H9 (cell line): ENCODE data around the gene ALKBH2. TPM values are rescaled to one million over a fixed set of nuclear protein-coding genes. Genes with fewer than 3 reads are reported as not detected.

Experiments
- DNase-seq: peaks from one replicate; pipeline ENCODE4 v3.0.0-alpha.2; 2017
- H2AFZ ChIP-seq: one replicate; pipeline ENCODE4 v1.6.1; 2013; ENCODE audit warnings: mild to moderate bottlenecking, low read length, control low read depth, moderate library complexity
- H2AK5ac ChIP-seq: 2 replicates; pipeline ENCODE4 v1.6.1; 2013; ENCODE audit warnings: low read length, control low read depth, mixed read lengths; ENCODE audit not compliant: insufficient read length
- H2BK120ac ChIP-seq: one replicate; pipeline ENCODE4 v1.6.1; 2013; ENCODE audit warnings: low read depth, mild to moderate bottlenecking, low read length, control low read depth, inconsistent platforms; ENCODE audit not compliant: poor library complexity, severe bottlenecking
- H2BK12ac ChIP-seq: 2 replicates; pipeline ENCODE4 v1.6.1; 2013; ENCODE audit warnings: low read length, control low read depth, mixed read lengths, low read depth; ENCODE audit not compliant: insufficient read length
- H2BK15ac ChIP-seq: 2 replicates; pipeline ENCODE4 v1.6.1; 2013; ENCODE audit warnings: low read depth, low read length, control low read depth
- H2BK20ac ChIP-seq: one replicate; pipeline ENCODE4 v1.6.1; 2013; ENCODE audit warnings: low read depth, mild to moderate bottlenecking, low read length, control low read depth, inconsistent platforms; ENCODE audit not compliant: poor library complexity, severe bottlenecking
- H2BK5ac ChIP-seq: 2 replicates; pipeline ENCODE4 v1.6.1; 2013; ENCODE audit warnings: low read length, control low read depth, mixed read lengths; ENCODE audit not compliant: insufficient read length
- H3K14ac ChIP-seq: 2 replicates; pipeline ENCODE4 v1.6.1; 2013; ENCODE audit warnings: low read length, control low read depth; ENCODE audit not compliant: insufficient read depth
- H3K18ac ChIP-seq: 2 replicates; pipeline ENCODE4 v1.6.1; 2013; ENCODE audit warnings: low read depth, mild to moderate bottlenecking, mixed read lengths, low read length, control low read depth; ENCODE audit not compliant: insufficient read length
- H3K23ac ChIP-seq: 2 replicates; pipeline ENCODE4 v1.6.1; 2013; ENCODE audit warnings: low read length, control low read depth, mixed read lengths, low read depth; ENCODE audit not compliant: insufficient read length
- H3K23me2 ChIP-seq: 2 replicates; pipeline ENCODE4 v1.6.1; 2013; ENCODE audit warnings: low read depth, mild to moderate bottlenecking, mixed read lengths, low read length, control low read depth; ENCODE audit not compliant: insufficient read length, poor library complexity, severe bottlenecking
- H3K27ac ChIP-seq: 2 replicates; pipeline ENCODE4 v1.5.1; 2013; ENCODE audit warnings: low read length, control low read depth, mixed read lengths, low read depth; ENCODE audit not compliant: insufficient read length
- H3K27me3 ChIP-seq: 2 replicates; pipeline ENCODE4 v1.6.1; 2013; ENCODE audit warnings: low read length, control low read depth, inconsistent platforms; ENCODE audit not compliant: insufficient read depth
- H3K4ac ChIP-seq: 2 replicates; pipeline ENCODE4 v1.6.1; 2013; ENCODE audit warnings: low read depth, mild to moderate bottlenecking, control low read depth, inconsistent platforms, low read length, moderate library complexity
- H3K4me1 ChIP-seq: 2 replicates; pipeline ENCODE4 v1.6.1; 2013; ENCODE audit warnings: low read length, control low read depth, inconsistent platforms; ENCODE audit not compliant: insufficient read depth
- H3K4me2 ChIP-seq: 2 replicates; pipeline ENCODE4 v1.6.1; 2013; ENCODE audit warnings: low read length, control low read depth, mixed read lengths; ENCODE audit not compliant: insufficient read length, insufficient read depth
- H3K56ac ChIP-seq: 2 replicates; pipeline ENCODE4 v1.6.1; 2013; ENCODE audit warnings: low read depth, mild to moderate bottlenecking, mixed read lengths, low read length, control low read depth; ENCODE audit not compliant: insufficient read length
- H3K79me1 ChIP-seq: 2 replicates; pipeline ENCODE4 v1.6.1; 2013; ENCODE audit warnings: low read depth, mild to moderate bottlenecking, moderate library complexity, low read length, control low read depth, inconsistent platforms; ENCODE audit not compliant: insufficient read depth, poor library complexity, severe bottlenecking
- H3K79me2 ChIP-seq: 2 replicates; pipeline ENCODE4 v1.6.1; 2013; ENCODE audit warnings: low read length, control low read depth, inconsistent platforms; ENCODE audit not compliant: insufficient read depth
- H3K9ac ChIP-seq: 2 replicates; pipeline ENCODE4 v1.6.1; 2013; ENCODE audit warnings: low read length, control low read depth, mixed read lengths; ENCODE audit not compliant: insufficient read length; ENCODE audit errors: extremely low read depth
- H3K9me3 ChIP-seq: one replicate; pipeline ENCODE4 v1.6.1; 2013; ENCODE audit warnings: low read depth, low read length, inconsistent platforms; ENCODE audit not compliant: control insufficient read depth
- H3T11ph ChIP-seq: one replicate; pipeline ENCODE4 v1.6.1; 2013; ENCODE audit warnings: mild to moderate bottlenecking, low read length, control low read depth, inconsistent platforms
- H4K20me1 ChIP-seq: one replicate; pipeline ENCODE4 v1.6.1; 2013; ENCODE audit not compliant: control insufficient read depth, insufficient read length, insufficient read depth
- H4K5ac ChIP-seq: 2 replicates; pipeline ENCODE4 v1.6.1; 2013; ENCODE audit warnings: low read depth, mild to moderate bottlenecking, mixed read lengths, low read length, control low read depth; ENCODE audit not compliant: insufficient read length
- H4K8ac ChIP-seq: replicated peaks from 2 replicates; pipeline ENCODE4 v1.6.1; 2013; ENCODE audit warnings: low read length, control low read depth, mixed read lengths, low read depth; ENCODE audit not compliant: insufficient read length
- H4K91ac ChIP-seq: 2 replicates; pipeline ENCODE4 v1.6.1; 2013; ENCODE audit warnings: low read depth, mild to moderate bottlenecking, moderate library complexity, mixed read lengths, low read length, control low read depth; ENCODE audit not compliant: insufficient read length
- H3K27ac Mint-ChIP-seq, 3 experiments: 2 replicates in 2 of 3; 3 replicates in 1 of 3; pipeline ENCODE4 v1.8.0; 2020 to 2021; ENCODE audit warnings: mixed read lengths in 3 of 3, mild to moderate bottlenecking in 1 of 3, moderate library complexity in 1 of 3
- H3K27me3 Mint-ChIP-seq: 2 replicates; pipeline ENCODE4 v1.8.0; 2021; ENCODE audit warnings: low read depth, mild to moderate bottlenecking, moderate library complexity, mixed read lengths
- H3K36me3 Mint-ChIP-seq, 3 experiments: 2 replicates in 2 of 3; 3 replicates in 1 of 3; pipeline ENCODE4 v1.8.0; 2020 to 2021; ENCODE audit warnings: low read depth in 3 of 3, mixed read lengths in 3 of 3; ENCODE audit not compliant: insufficient read depth in 1 of 3
- H3K4me1 Mint-ChIP-seq, 2 experiments: 2 replicates each; pipeline ENCODE4 v1.8.0; 2020; ENCODE audit warnings: mixed read lengths in 2 of 2
- H3K4me3 Mint-ChIP-seq, 2 experiments: 2 replicates in 1 of 2; 3 replicates in 1 of 2; pipeline ENCODE4 v1.8.0; 2020 to 2021; ENCODE audit warnings: mild to moderate bottlenecking in 2 of 2, mixed read lengths in 2 of 2, moderate library complexity in 1 of 2
- H3K9me3 Mint-ChIP-seq, 2 experiments: 2 replicates in 1 of 2; 3 replicates in 1 of 2; pipeline ENCODE4 v1.8.0; 2020; ENCODE audit warnings: mild to moderate bottlenecking in 2 of 2, mixed read lengths in 2 of 2, moderate library complexity in 1 of 2
- CTCF ChIP-seq: fragments of 200-600 bp; sonication (generic); conservative IDR thresholded peaks from 3 replicates; pipeline ENCODE4 v1.8.0; 2021; ENCODE audit warnings: antibody characterized with exemption, mild to moderate bottlenecking
- WGBS: extraction: QIAGEN DNeasy Blood & Tissue Kit; methylation state at CpG from one replicate; pipeline ENCODE4 v1.1.7; 2013; ENCODE audit warnings: missing lambda C conversion rate, low lambda C conversion rate, mixed read lengths; ENCODE audit not compliant: insufficient read length; ENCODE audit errors: extremely low coverage; 5-methylcytosine and 5-hydroxymethylcytosine counted together
- total RNA-seq: library from RNA; stranded (reverse); gene quantifications from 2 replicates; pipeline ENCODE4 v1.2.1, GENCODE V29; 2021

ALKBH2 gene
- total RNA-seq, 1 experiment from 2014 or later: 24.4 TPM

GRCh38 chr12:109140560-109140959 lies 47.3 kb upstream of the ALKBH2 start:
- H3K14ac ChIP-seq: no peak overlapping the region
- H3K9me3 ChIP-seq: no peaks in the 10 kb centered on the region
- DNase-seq: no peak
- no CpG with 5 or more reads among the region's 4 CpGs for WGBS
- H4K20me1 ChIP-seq: no peaks in the 10 kb centered on the region
- Mint-ChIP-seq H3K9me3 (peaks cover 5 to 12% of the 10 kb centered on the region in 2 experiments), H3K27ac (no peak overlapping the region; a peak in 1 of 7 replicates), H3K36me3 (no peaks in the 10 kb centered on the region), H3K27me3 (no peaks in the 10 kb centered on the region; the same call in 1 of the 2 replicates), H3K4me3 (no peak overlapping the region), H3K4me1 (no peaks in the 10 kb centered on the region)
- no peaks in the 10 kb centered on the region for H3K4me1 ChIP-seq
- H2AK5ac ChIP-seq: no peak overlapping the region
- H3K27ac ChIP-seq: no peak overlapping the region
- H2AFZ ChIP-seq: no peak overlapping the region
- no peaks in the 10 kb centered on the region; the same call in 1 of the 2 replicates for H3K27me3 ChIP-seq
- H3T11ph ChIP-seq: no peak overlapping the region
- no peak overlapping the region for H3K23ac ChIP-seq
- no peak for TF ChIP-seq CTCF
- H4K5ac ChIP-seq: no peak overlapping the region
- H3K79me1 ChIP-seq: no peaks in the 10 kb centered on the region
- no peak overlapping the region for H2BK120ac ChIP-seq
- no peak overlapping the region for H3K4ac ChIP-seq
- no peak overlapping the region for H3K9ac ChIP-seq
- H2BK15ac ChIP-seq: no peak overlapping the region
- no peak overlapping the region for H4K91ac ChIP-seq
- no peak overlapping the region for H3K18ac ChIP-seq
- no peak overlapping the region for H3K4me2 ChIP-seq
- no peaks in the 10 kb centered on the region for H3K23me2 ChIP-seq
- H3K79me2 ChIP-seq: no peaks in the 10 kb centered on the region
- no peak overlapping the region for H2BK5ac ChIP-seq
- H3K56ac ChIP-seq: no peak overlapping the region
- no peak overlapping the region for H2BK12ac ChIP-seq
- no peak overlapping the region for H4K8ac ChIP-seq
- H2BK20ac ChIP-seq: no peak overlapping the region
